CD14-positive monocyte (primary cell): ENCODE measurements around the gene SFRP5. TPM values are rescaled to one million over a fixed set of nuclear protein-coding genes. Genes with fewer than 3 reads are reported as not detected.

Source experiments
- DNase-seq, 3 donors: peaks; one replicate each; pipeline ENCODE4 v3.0.0-alpha.2; 2011 to 2022
- H2AFZ ChIP-seq: 2 replicates; pipeline ENCODE4 v1.6.0; 2012; ENCODE audit warnings: mild to moderate bottlenecking, low read depth, low read length, inconsistent platforms; ENCODE audit not compliant: insufficient read depth, poor library complexity, severe bottlenecking
- H3K27ac ChIP-seq, 2 donors: 1 replicate in 1 of 2; 2 replicates in 1 of 2; pipeline ENCODE4 v1.5.1; 2012 to 2013; ENCODE audit warnings: low read length in 2 of 2, control low read depth in 1 of 2, inconsistent platforms in 1 of 2, low read depth in 1 of 2, mild to moderate bottlenecking in 1 of 2
- H3K27me3 ChIP-seq, 2 donors: one replicate each; pipeline versions ENCODE4 v1.6.0 to v1.6.1; 2011 to 2013; ENCODE audit warnings: low read length in 2 of 2; ENCODE audit not compliant: control insufficient read depth in 2 of 2, insufficient read depth in 2 of 2
- H3K36me3 ChIP-seq, 2 donors: replicated peaks in 1 of 2; 1 replicate in 1 of 2; 2 replicates in 1 of 2; pipeline versions ENCODE4 v1.5.1 to v1.6.1; 2012 to 2013; ENCODE audit warnings: low read length in 2 of 2, control low read depth in 1 of 2, inconsistent platforms in 1 of 2, mild to moderate bottlenecking in 1 of 2; ENCODE audit not compliant: insufficient read depth in 2 of 2, control insufficient read depth in 1 of 2
- H3K4me1 ChIP-seq, 2 donors: 1 replicate in 1 of 2; 2 replicates in 1 of 2; pipeline versions ENCODE4 v1.5.1 to v1.6.1; 2012 to 2013; ENCODE audit warnings: low read length in 2 of 2, control low read depth in 1 of 2, inconsistent platforms in 1 of 2, mild to moderate bottlenecking in 1 of 2, moderate library complexity in 1 of 2; ENCODE audit not compliant: insufficient read depth in 2 of 2, control insufficient read depth in 1 of 2
- H3K4me2 ChIP-seq: replicated peaks from 2 replicates; pipeline ENCODE3; 2012; ENCODE audit warnings: low read length, moderate library complexity, mild to moderate bottlenecking; ENCODE audit not compliant: poor library complexity, severe bottlenecking; ENCODE audit errors: extremely low read depth
- H3K4me3 ChIP-seq, 3 experiments: fragments of 200-600 bp in 1 of 3; sonication (generic) in 1 of 3; replicated peaks in 1 of 3; 1 replicate in 2 of 3; 2 replicates in 1 of 3; pipeline ENCODE4 v1.5.1; 2011 to 2013; ENCODE audit warnings: low read length in 3 of 3, mild to moderate bottlenecking in 3 of 3, control low read depth in 2 of 3, low read depth in 2 of 3, inconsistent platforms in 1 of 3, moderate library complexity in 1 of 3
- H3K79me2 ChIP-seq: 2 replicates; pipeline ENCODE4 v1.6.0; 2012; ENCODE audit warnings: mild to moderate bottlenecking, control low read depth, inconsistent platforms, low read length, moderate library complexity; ENCODE audit not compliant: insufficient read depth
- H3K9ac ChIP-seq: 2 replicates; pipeline ENCODE4 v1.6.0; 2017; ENCODE audit warnings: low read length, mild to moderate bottlenecking; ENCODE audit not compliant: insufficient read depth, poor library complexity, severe bottlenecking
- H3K9me3 ChIP-seq, 2 donors: replicated peaks in 1 of 2; 1 replicate in 1 of 2; 2 replicates in 1 of 2; pipeline versions ENCODE4 v1.5.1 to v1.6.1; 2012 to 2013; ENCODE audit warnings: low read length in 2 of 2, control low read depth in 1 of 2; ENCODE audit not compliant: control insufficient read depth in 1 of 2, insufficient read depth in 1 of 2
- H4K20me1 ChIP-seq: 2 replicates; pipeline ENCODE4 v1.6.0; 2012; ENCODE audit warnings: mild to moderate bottlenecking, low read length, control low read depth, moderate library complexity; ENCODE audit not compliant: insufficient read depth
- H3K27ac Mint-ChIP-seq, 7 donors: one replicate each; pipeline ENCODE4 v1.8.0; 2020; ENCODE audit warnings: mild to moderate bottlenecking in 7 of 7, mixed read lengths in 7 of 7, moderate library complexity in 6 of 7, inconsistent platforms in 2 of 7
- H3K27me3 Mint-ChIP-seq, 3 donors: one replicate each; pipeline ENCODE4 v1.8.0; 2021 to 2022; ENCODE audit warnings: low read depth in 3 of 3, mild to moderate bottlenecking in 3 of 3, mixed read lengths in 3 of 3, moderate library complexity in 3 of 3, inconsistent platforms in 1 of 3
- H3K36me3 Mint-ChIP-seq, 2 donors: one replicate each; pipeline ENCODE4 v1.8.0; 2020; ENCODE audit warnings: mixed read lengths in 2 of 2, inconsistent platforms in 1 of 2, mild to moderate bottlenecking in 1 of 2
- H3K4me1 Mint-ChIP-seq: one replicate; pipeline ENCODE4 v1.8.0; 2020; ENCODE audit warnings: mild to moderate bottlenecking, mixed read lengths
- H3K4me3 Mint-ChIP-seq, 2 donors: one replicate each; pipeline ENCODE4 v1.8.0; 2020; ENCODE audit warnings: mild to moderate bottlenecking in 2 of 2, mixed read lengths in 2 of 2, moderate library complexity in 1 of 2
- H3K9me3 Mint-ChIP-seq, 7 donors: one replicate each; pipeline ENCODE4 v1.8.0; 2020 to 2022; ENCODE audit warnings: mixed read lengths in 7 of 7, mild to moderate bottlenecking in 6 of 7, moderate library complexity in 6 of 7, inconsistent platforms in 2 of 7
- WGBS: methylation state at CpG from one replicate; pipeline ENCODE4 v1.1.5; 2013; ENCODE audit warnings: missing lambda C conversion rate; ENCODE audit not compliant: insufficient coverage; 5-methylcytosine and 5-hydroxymethylcytosine counted together
- intact Hi-C, 2 donors: fragments of 100-400 bp; cut with micrococcal nuclease; formaldehyde crosslinking; loops; one replicate each; pipeline versions ENCODE4 v1.15.0 to v1.15.1; 2023
- polyA plus RNA-seq, 3 donors: library from polyadenylated mRNA; depleted of rRNA in 1 of 3; unstranded in 2 of 3; stranded (reverse) in 1 of 3; fragments of 300-500 nt in 2 of 3; fragments of >200 nt in 1 of 3; fragmentation: Illumina TruSeq in 2 of 3; gene quantifications; 1 replicate in 2 of 3; 2 replicates in 1 of 3; pipeline ENCODE4 v1.2.3, GENCODE V29; 2012 to 2021
- TF ChIP-seq, protein P1 (sequence below): fragments of 200-600 bp; IDR thresholded peaks from one replicate; pipeline ENCODE4 v1.8.0; 2022; ENCODE audit warnings: antibody characterized with exemption, mild to moderate bottlenecking

Gene SFRP5
- polyA plus RNA-seq, 3 donors = not detected

DNA sequence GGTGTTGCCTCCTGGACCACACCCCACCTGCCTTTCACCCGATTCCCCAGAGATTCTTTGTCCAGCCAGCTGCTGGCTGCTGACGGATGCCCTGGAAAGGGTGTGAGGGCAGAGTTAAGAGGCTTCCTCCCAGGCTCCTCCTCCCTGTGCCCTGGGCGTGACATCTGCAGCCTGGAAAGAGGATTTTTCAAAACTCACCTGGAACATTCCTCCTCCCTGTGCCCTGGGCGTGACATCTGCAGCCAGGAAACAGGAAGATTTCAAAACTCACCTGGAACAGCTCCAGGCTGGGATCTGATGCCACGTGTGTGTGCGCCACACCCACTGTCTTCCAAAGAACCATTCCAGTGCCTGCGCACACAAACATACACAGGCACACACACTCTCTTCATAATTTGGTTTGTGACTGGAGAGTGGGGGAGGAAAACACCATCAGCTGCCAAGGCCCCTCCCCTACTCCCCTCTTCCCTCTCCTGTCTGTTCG, 53.1 kb downstream of the SFRP5 start:
- intact Hi-C loops = no loop called here
- no peak overlapping the region for H3K4me3 Mint-ChIP-seq
- TF ChIP-seq, protein P1, sequence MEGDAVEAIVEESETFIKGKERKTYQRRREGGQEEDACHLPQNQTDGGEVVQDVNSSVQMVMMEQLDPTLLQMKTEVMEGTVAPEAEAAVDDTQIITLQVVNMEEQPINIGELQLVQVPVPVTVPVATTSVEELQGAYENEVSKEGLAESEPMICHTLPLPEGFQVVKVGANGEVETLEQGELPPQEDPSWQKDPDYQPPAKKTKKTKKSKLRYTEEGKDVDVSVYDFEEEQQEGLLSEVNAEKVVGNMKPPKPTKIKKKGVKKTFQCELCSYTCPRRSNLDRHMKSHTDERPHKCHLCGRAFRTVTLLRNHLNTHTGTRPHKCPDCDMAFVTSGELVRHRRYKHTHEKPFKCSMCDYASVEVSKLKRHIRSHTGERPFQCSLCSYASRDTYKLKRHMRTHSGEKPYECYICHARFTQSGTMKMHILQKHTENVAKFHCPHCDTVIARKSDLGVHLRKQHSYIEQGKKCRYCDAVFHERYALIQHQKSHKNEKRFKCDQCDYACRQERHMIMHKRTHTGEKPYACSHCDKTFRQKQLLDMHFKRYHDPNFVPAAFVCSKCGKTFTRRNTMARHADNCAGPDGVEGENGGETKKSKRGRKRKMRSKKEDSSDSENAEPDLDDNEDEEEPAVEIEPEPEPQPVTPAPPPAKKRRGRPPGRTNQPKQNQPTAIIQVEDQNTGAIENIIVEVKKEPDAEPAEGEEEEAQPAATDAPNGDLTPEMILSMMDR = no peak
- peaks cover 0 to 1% (median 0%) of the 10 kb centered on the region in 3 donors for H3K27me3 Mint-ChIP-seq
- H4K20me1 ChIP-seq = peaks cover 33% of the 10 kb centered on the region
- peaks cover 29 to 32% of the 10 kb centered on the region in 2 donors for H3K36me3 Mint-ChIP-seq
- 44% methylated on average over 3 of the region's 8 CpGs for WGBS
- H3K27me3 ChIP-seq = no peaks in the 10 kb centered on the region
- no peak overlapping the region for H3K4me3 ChIP-seq
- H3K36me3 ChIP-seq = peaks cover 0 to 28% of the 10 kb centered on the region in 2 donors
- peaks cover 0 to 1% (median 0%) of the 10 kb centered on the region in 7 donors for H3K9me3 Mint-ChIP-seq
- no peak overlapping the region for H2AFZ ChIP-seq
- no peak overlapping the region for H3K4me2 ChIP-seq
- H3K4me1 ChIP-seq = peaks cover 42 to 51% of the 10 kb centered on the region in 2 donors
- H3K9ac ChIP-seq = no peak overlapping the region
- H3K27ac ChIP-seq = peak overlapping the region; percentile 51 to 68
- H3K4me1 Mint-ChIP-seq = peaks cover 44% of the 10 kb centered on the region
- H3K9me3 ChIP-seq = no peaks in the 10 kb centered on the region
- DNase-seq = no peak
- H3K27ac Mint-ChIP-seq = peak overlapping the region in 5 of 7 donors; percentile 15 to 87 (median 74)
- peaks cover 18% of the 10 kb centered on the region for H3K79me2 ChIP-seq

DNA sequence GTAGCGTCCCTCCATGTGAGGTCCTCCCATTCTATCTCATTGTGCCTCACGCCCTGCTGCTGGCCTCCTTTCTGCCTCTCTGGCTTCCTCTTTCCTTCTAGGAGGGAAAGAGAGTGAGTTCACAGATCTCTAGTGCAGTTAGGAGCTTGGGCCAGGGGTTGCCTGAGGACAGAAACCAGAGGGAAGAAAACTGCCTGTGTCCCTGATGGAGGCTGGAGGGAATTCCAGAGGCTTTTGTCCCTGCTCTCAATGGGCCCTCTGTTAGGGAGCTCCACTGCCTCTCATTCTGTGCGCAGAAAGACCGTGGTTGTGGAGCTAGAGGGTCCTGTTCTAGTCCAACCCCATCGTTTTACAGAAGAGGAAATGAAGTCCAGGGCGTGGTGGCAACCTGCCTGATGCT, 53.6 kb downstream of the SFRP5 start:
- TF ChIP-seq, protein P1 = no peak
- peak overlapping the region in 6 of 7 donors; percentile 15 to 87 (median 74) for H3K27ac Mint-ChIP-seq
- peaks cover 0 to 28% of the 10 kb centered on the region in 2 donors for H3K36me3 ChIP-seq
- no peak overlapping the region for H3K4me3 ChIP-seq
- intact Hi-C loops = no loop called here
- H3K4me1 ChIP-seq = peaks cover 45 to 55% of the 10 kb centered on the region in 2 donors
- DNase-seq = peak in 2 of 3 donors; percentile 33 to 41
- no peaks in the 10 kb centered on the region for H3K27me3 ChIP-seq
- no peaks in the 10 kb centered on the region for H3K9me3 ChIP-seq
- H3K4me2 ChIP-seq = peak overlapping the region; percentile 22
- peaks cover 0 to 1% (median 0%) of the 10 kb centered on the region in 7 donors for H3K9me3 Mint-ChIP-seq
- H4K20me1 ChIP-seq = peaks cover 33% of the 10 kb centered on the region
- peaks cover 46% of the 10 kb centered on the region for H3K4me1 Mint-ChIP-seq
- no peak overlapping the region for H3K4me3 Mint-ChIP-seq
- H3K9ac ChIP-seq = no peak overlapping the region
- H3K79me2 ChIP-seq = peaks cover 18% of the 10 kb centered on the region
- peaks cover 29 to 32% of the 10 kb centered on the region in 2 donors for H3K36me3 Mint-ChIP-seq
- WGBS = 29% methylated on average over 1 of the region's 6 CpGs
- no peak overlapping the region for H2AFZ ChIP-seq
- peak overlapping the region; percentile 51 to 68 for H3K27ac ChIP-seq
- H3K27me3 Mint-ChIP-seq = peaks cover 0 to 1% (median 0%) of the 10 kb centered on the region in 3 donors
